Sigmoid colon (tissue), 7 donors: ENCODE results near the gene AJM1. TPM values are rescaled to one million over a fixed set of nuclear protein-coding genes. Genes with fewer than 3 reads are reported as not detected.

ENCODE experiments used
- DNase-seq: peaks from one replicate; pipeline ENCODE4 v3.0.0-alpha.2; 2019
- H3K27ac ChIP-seq, 4 donors: fragments of 200-600 bp; sonication (generic); one replicate each; pipeline ENCODE4 v1.5.1; 2016 to 2019; ENCODE audit warnings: mild to moderate bottlenecking in 1 of 4
- H3K27me3 ChIP-seq, 3 donors: fragments of 200-600 bp; sonication (generic); one replicate each; pipeline ENCODE4 v1.5.1; 2019; ENCODE audit warnings: mild to moderate bottlenecking in 1 of 3
- H3K36me3 ChIP-seq, 4 donors: fragments of 200-600 bp; sonication (generic); one replicate each; pipeline ENCODE4 v1.5.1; 2016 to 2019
- H3K4me1 ChIP-seq, 4 donors: fragments of 200-600 bp; sonication (generic); one replicate each; pipeline ENCODE4 v1.5.1; 2017 to 2019
- H3K4me3 ChIP-seq, 4 donors: fragments of 200-600 bp; sonication (generic); one replicate each; pipeline ENCODE4 v1.5.1; 2017 to 2019; ENCODE audit warnings: mild to moderate bottlenecking in 2 of 4, moderate library complexity in 1 of 4
- H3K9me3 ChIP-seq, 4 donors: fragments of 200-600 bp in 3 of 4; sonication (generic) in 3 of 4; one replicate each; pipeline versions ENCODE4 v1.5.1 to v1.6.1; 2013 to 2019
- CTCF ChIP-seq, 4 experiments: fragments of 450-650 bp in 3 of 4; fragments of 200-600 bp in 1 of 4; IDR thresholded peaks; one replicate each; pipeline ENCODE4 v1.5.1; 2016 to 2019; ENCODE audit warnings: antibody characterized with exemption in 4 of 4, mild to moderate bottlenecking in 3 of 4, moderate library complexity in 2 of 4
- EP300 ChIP-seq, 4 donors: sonication (generic); formaldehyde crosslinking; IDR thresholded peaks; one replicate each; pipeline ENCODE4 v1.6.1; 2017; ENCODE audit warnings: antibody characterized with exemption in 4 of 4
- POLR2A ChIP-seq, 2 donors: fragments of 450-650 bp; IDR thresholded peaks; one replicate each; pipeline ENCODE4 v1.6.1; 2016; ENCODE audit warnings: antibody characterized with exemption in 2 of 2, mild to moderate bottlenecking in 2 of 2, moderate library complexity in 2 of 2
- POLR2AphosphoS5 ChIP-seq, 4 donors: sonication (generic); formaldehyde crosslinking; IDR thresholded peaks; one replicate each; pipeline ENCODE4 v1.6.1; 2017; ENCODE audit warnings: antibody characterized with exemption in 4 of 4
- WGBS, 2 donors: extraction: QIAGEN DNeasy Blood & Tissue Kit; methylation state at CpG; one replicate each; pipeline ENCODE4 v1.1.7; 2013; 5-methylcytosine and 5-hydroxymethylcytosine counted together
- intact Hi-C: fragments of 100-400 bp; cut with DNase I; formaldehyde crosslinking; loops from one replicate; pipeline ENCODE4 v1.15.1; 2023
- polyA plus RNA-seq, 3 donors: library from polyadenylated mRNA; stranded (reverse); fragments of 200-250 nt; gene quantifications; one replicate each; pipeline ENCODE4 v1.2.3, GENCODE V29; 2013
- total RNA-seq, 4 donors: library from RNA; depleted of rRNA; stranded (reverse); fragments of >200 nt; gene quantifications; one replicate each; pipeline ENCODE4 v1.1.0, GENCODE V29; 2016
- donor health status: healthy with polysubstance abuse.
- donor health status: Bipolar disorder and iron deficiency.
- donor health status: healthy.

Gene AJM1
- total and polyA plus RNA-seq, 7 donors: 0.46 to 8.6 (median 4.3) TPM

- peaks cover 14 to 91% (median 57%) of the 10 kb centered on the region in 4 donors for H3K36me3 ChIP-seq
- no peak for DNase-seq
Measured at GRCh38 chr9:136828474-136829140, 13.7 kb upstream of the AJM1 start.

GRCh38 chr9:136829412-136829811, 12.9 kb upstream of the AJM1 start:
- H3K27me3 ChIP-seq: no peaks in the 10 kb centered on the region
- H3K4me1 ChIP-seq: no peaks in the 10 kb centered on the region
- intact Hi-C loops: no loop called here
- H3K36me3 ChIP-seq: peaks cover 14 to 85% (median 53%) of the 10 kb centered on the region in 4 donors
- no peak overlapping the region for H3K4me3 ChIP-seq
- TF ChIP-seq CTCF (IDR thresholded peaks at IDR 0.05): no peak
- no peak for TF ChIP-seq POLR2AphosphoS5 (IDR thresholded peaks at IDR 0.05)
- TF ChIP-seq EP300 (IDR thresholded peaks at IDR 0.05): no peak
- TF ChIP-seq POLR2A (IDR thresholded peaks at IDR 0.05): no peak
- H3K27ac ChIP-seq: no peak overlapping the region
- no peak for DNase-seq
- no peaks in the 10 kb centered on the region for H3K9me3 ChIP-seq
- WGBS, 2 donors: 94% methylated on average over 14 of the region's 14 CpGs

More at GRCh38 chr9:136828474-136829140, 13.7 kb upstream of the AJM1 start:
- no peaks in the 10 kb centered on the region for H3K9me3 ChIP-seq
- whole genome bisulfite sequencing, 2 donors: 95% methylated on average over 31 of the region's 31 CpGs
- no peak overlapping the region for H3K27ac ChIP-seq
- no peaks in the 10 kb centered on the region for H3K4me1 ChIP-seq
- H3K4me3 ChIP-seq: no peak overlapping the region
- TF ChIP-seq POLR2A (IDR thresholded peaks at IDR 0.05) (no peak), EP300 (IDR thresholded peaks at IDR 0.05) (no peak)
- intact Hi-C loops: no loop called here
- no peaks in the 10 kb centered on the region for H3K27me3 ChIP-seq

GRCh38 chr9:136829981-136830885, 12.0 kb upstream of the AJM1 start:
- peaks cover 14 to 77% (median 46%) of the 10 kb centered on the region in 4 donors for H3K36me3 ChIP-seq
- no peak for DNase-seq

GRCh38 chr9:136831002-136831719, 11.1 kb upstream of the AJM1 start:
- WGBS, 2 donors: 92 to 93% methylated on average over 30 of the region's 30 CpGs
- no peak for DNase-seq
- intact Hi-C loops: no loop called here
- Histone ChIP-seq H3K36me3 (peaks cover 14 to 75% (median 40%) of the 10 kb centered on the region in 4 donors), H3K27ac (no peak overlapping the region), H3K27me3 (no peaks in the 10 kb centered on the region), H3K4me1 (no peaks in the 10 kb centered on the region), H3K4me3 (no peak overlapping the region), H3K9me3 (no peaks in the 10 kb centered on the region)
- no peak for TF ChIP-seq EP300 (IDR thresholded peaks at IDR 0.05)
- no peak for TF ChIP-seq CTCF (IDR thresholded peaks at IDR 0.05)
- TF ChIP-seq POLR2AphosphoS5 (IDR thresholded peaks at IDR 0.05): no peak
- no peak for TF ChIP-seq POLR2A (IDR thresholded peaks at IDR 0.05)

More at GRCh38 chr9:136829981-136830885, 12.0 kb upstream of the AJM1 start:
- Histone ChIP-seq H3K27me3 (no peaks in the 10 kb centered on the region), H3K9me3 (no peaks in the 10 kb centered on the region), H3K4me3 (no peak overlapping the region), H3K4me1 (no peaks in the 10 kb centered on the region), H3K27ac (no peak overlapping the region)
- intact Hi-C loops: no loop called here
- 88 to 93% methylated on average over 41 of the region's 41 CpGs for WGBS, 2 donors
- no peak for TF ChIP-seq POLR2A (IDR thresholded peaks at IDR 0.05)
- TF ChIP-seq POLR2AphosphoS5 (IDR thresholded peaks at IDR 0.05): no peak
- no peak for TF ChIP-seq CTCF (IDR thresholded peaks at IDR 0.05)

- Histone ChIP-seq H3K9me3 (no peaks in the 10 kb centered on the region), H3K27ac (no peak overlapping the region), H3K4me1 (no peaks in the 10 kb centered on the region), H3K27me3 (no peaks in the 10 kb centered on the region), H3K4me3 (no peak overlapping the region), H3K36me3 (peaks cover 14 to 74% (median 35%) of the 10 kb centered on the region in 4 donors)
- WGBS, 2 donors: 93 to 95% methylated on average over 23 of the region's 23 CpGs
- DNase-seq: no peak
- intact Hi-C loops: no loop called here
- no peak for TF ChIP-seq POLR2AphosphoS5 (IDR thresholded peaks at IDR 0.05)
- no peak for TF ChIP-seq EP300 (IDR thresholded peaks at IDR 0.05)
- TF ChIP-seq CTCF (IDR thresholded peaks at IDR 0.05): no peak
- no peak for TF ChIP-seq POLR2A (IDR thresholded peaks at IDR 0.05)
Measured at GRCh38 chr9:136831720-136832104, 10.6 kb upstream of the AJM1 start.
